ENCODE results near the gene EEF1G. TPM values are rescaled to one million over a fixed set of nuclear protein-coding genes. Genes with fewer than 3 reads are reported as not detected.
A peak's percentile ranks its signal among the peaks of the same experiment; 100 is the strongest.

EEF1G gene
- total RNA-seq, 4 donors from 2014 or later = 1,334 to 1,814 (median 1,607) TPM

DNA sequence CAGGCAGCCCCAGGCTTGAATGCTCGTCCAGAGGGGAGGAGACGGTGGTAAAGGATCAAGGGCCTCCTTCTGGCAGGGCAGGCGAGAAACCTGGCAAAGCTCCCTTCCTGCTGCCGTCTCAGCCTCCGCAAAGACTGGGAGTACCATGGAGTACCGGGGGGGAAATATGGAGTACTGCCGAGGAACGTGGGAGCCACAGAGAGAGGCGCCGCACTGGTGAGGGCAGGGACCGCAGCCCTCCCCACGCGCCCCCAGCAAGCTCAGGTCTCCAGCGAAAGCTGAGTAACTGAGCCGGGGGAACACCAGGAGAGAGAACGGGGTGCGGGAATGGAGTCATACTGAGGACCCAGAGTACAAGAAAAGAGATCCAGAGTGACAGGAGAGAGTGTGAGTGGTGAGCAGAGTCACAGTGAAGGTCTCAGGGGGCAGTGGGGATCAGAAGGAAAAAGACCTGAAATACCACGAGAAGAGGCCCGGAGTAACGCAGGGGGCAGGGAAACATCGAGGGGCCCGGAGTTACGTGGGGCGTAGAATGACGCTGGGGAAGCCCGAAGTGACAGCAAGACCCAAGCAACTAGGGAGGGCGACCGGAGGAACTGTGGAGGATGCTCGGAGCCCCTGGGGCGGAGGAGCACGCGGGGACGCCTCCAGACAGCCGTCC is 38.1 kb upstream of the EEF1G start:
- TF ChIP-seq, protein P1, sequence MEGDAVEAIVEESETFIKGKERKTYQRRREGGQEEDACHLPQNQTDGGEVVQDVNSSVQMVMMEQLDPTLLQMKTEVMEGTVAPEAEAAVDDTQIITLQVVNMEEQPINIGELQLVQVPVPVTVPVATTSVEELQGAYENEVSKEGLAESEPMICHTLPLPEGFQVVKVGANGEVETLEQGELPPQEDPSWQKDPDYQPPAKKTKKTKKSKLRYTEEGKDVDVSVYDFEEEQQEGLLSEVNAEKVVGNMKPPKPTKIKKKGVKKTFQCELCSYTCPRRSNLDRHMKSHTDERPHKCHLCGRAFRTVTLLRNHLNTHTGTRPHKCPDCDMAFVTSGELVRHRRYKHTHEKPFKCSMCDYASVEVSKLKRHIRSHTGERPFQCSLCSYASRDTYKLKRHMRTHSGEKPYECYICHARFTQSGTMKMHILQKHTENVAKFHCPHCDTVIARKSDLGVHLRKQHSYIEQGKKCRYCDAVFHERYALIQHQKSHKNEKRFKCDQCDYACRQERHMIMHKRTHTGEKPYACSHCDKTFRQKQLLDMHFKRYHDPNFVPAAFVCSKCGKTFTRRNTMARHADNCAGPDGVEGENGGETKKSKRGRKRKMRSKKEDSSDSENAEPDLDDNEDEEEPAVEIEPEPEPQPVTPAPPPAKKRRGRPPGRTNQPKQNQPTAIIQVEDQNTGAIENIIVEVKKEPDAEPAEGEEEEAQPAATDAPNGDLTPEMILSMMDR (IDR thresholded peaks at IDR 0.05) = no peak
- TF ChIP-seq POLR2A (IDR thresholded peaks at IDR 0.05) = no peak

DNA sequence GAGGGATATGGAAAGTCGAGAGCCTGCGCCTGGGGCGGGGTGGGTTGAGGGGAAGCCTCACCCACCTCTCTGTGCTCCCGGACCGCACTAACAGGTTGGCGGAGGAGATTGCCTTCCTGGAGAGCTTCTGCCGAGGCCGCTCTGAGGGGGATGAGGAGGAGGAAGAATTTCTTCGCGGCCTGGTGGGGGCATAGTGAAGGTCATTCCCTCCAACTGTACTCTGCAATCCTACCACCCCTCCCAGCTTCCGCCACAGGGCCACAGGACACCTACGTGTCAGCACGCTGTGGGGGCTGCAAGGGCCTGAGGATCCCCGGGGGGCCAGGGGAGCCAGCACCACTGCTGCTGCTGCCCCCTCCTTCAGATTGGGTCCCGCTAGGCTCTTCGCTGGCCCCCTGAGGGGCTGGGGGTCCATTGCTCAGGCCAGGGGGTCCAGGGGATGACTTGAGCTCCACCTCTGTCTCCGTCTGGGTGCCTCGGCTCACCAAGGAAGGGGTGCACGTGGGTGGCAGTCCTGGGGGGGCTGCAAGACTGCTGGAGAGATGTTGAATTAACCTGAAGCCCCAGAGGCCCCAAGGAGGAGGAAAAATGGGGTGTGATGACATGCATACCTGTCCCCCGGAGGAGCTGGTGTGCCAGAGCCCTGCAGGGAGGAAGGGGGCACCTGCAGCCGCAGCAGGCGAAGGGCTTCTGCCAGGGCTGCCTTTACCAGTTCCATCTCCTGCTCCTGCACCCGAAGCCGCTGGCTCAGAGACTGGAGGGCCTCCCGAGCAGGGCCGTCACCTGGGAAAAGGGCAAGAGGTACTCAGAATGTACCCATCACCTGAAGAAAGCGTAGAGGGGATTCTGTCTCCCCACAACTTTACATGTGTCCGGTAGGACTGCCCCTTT is 37.4 kb upstream of the EEF1G start:
- Histone ChIP-seq H3K4me3 (replicated peaks in 1 of 3) (peak overlapping the region in 2 of 3 donors; percentile 13 to 55), H3K27me3 (no peaks in the 10 kb centered on the region), H3K27ac (peak overlapping the region; percentile 87 to 96 (median 95)), H3K4me1 (peaks cover 10 to 21% of the 10 kb centered on the region in 2 donors), H3K36me3 (peaks cover 0 to 4% of the 10 kb centered on the region in 2 donors), H3K9me3 (no peaks in the 10 kb centered on the region)
- no peak for TF ChIP-seq POLR2A (IDR thresholded peaks at IDR 0.05)
- TF ChIP-seq, protein P1 (IDR thresholded peaks at IDR 0.05) = no peak
- 63 to 67% methylated on average over 21 to 25 of the region's 28 CpGs for WGBS, 2 donors
- intact Hi-C loops (cut with DNase I) = no loop called here
- DNase-seq = no peak

More for the DNA sequence above, 38.1 kb upstream of the EEF1G start:
- Histone ChIP-seq H3K4me3 (replicated peaks in 1 of 3) (peak overlapping the region; percentile 13 to 65 (median 55)), H3K9me3 (no peaks in the 10 kb centered on the region), H3K27me3 (no peaks in the 10 kb centered on the region), H3K27ac (peak overlapping the region; percentile 87 to 96 (median 95)), H3K36me3 (peaks cover 1 to 4% of the 10 kb centered on the region in 2 donors), H3K4me1 (peaks cover 10 to 21% of the 10 kb centered on the region in 2 donors)
- intact Hi-C loops (cut with DNase I) = no loop called here
- WGBS, 2 donors = 0 to 1% methylated on average over 27 to 34 of the region's 34 CpGs
- DNase-seq = peak; percentile 67 to 72

GRCh38 chr11:62610403-62610802 is 36.7 kb upstream of the EEF1G start:
- Histone ChIP-seq H3K27ac (no peak overlapping the region), H3K4me3 (replicated peaks in 1 of 3) (no peak overlapping the region), H3K36me3 (peaks cover 0 to 7% of the 10 kb centered on the region in 2 donors)

GRCh38 chr11:62608776-62609175 is 35.1 kb upstream of the EEF1G start:
- H3K4me1 ChIP-seq = peaks cover 10 to 21% of the 10 kb centered on the region in 2 donors
- TF ChIP-seq, protein P1 (IDR thresholded peaks at IDR 0.05) = no peak
- no peak for TF ChIP-seq POLR2A (IDR thresholded peaks at IDR 0.05)
- DNase-seq = no peak
- H3K27me3 ChIP-seq = no peaks in the 10 kb centered on the region
- peaks cover 0 to 9% of the 10 kb centered on the region in 2 donors for H3K36me3 ChIP-seq
- intact Hi-C loops (cut with DNase I) = no loop called here
- no peak overlapping the region for H3K27ac ChIP-seq
- no peaks in the 10 kb centered on the region for H3K9me3 ChIP-seq
- H3K4me3 ChIP-seq (replicated peaks in 1 of 3) = no peak overlapping the region
- 92 to 93% methylated on average over 12 of the region's 12 CpGs for WGBS, 2 donors

More at GRCh38 chr11:62610403-62610802, 36.7 kb upstream of the EEF1G start:
- DNase-seq = no peak
- intact Hi-C loops (cut with DNase I) = no loop called here
- WGBS, 2 donors = 88 to 89% methylated on average over 6 of the region's 6 CpGs
- peaks cover 10 to 21% of the 10 kb centered on the region in 2 donors for H3K4me1 ChIP-seq
- H3K9me3 ChIP-seq = no peaks in the 10 kb centered on the region
- no peaks in the 10 kb centered on the region for H3K27me3 ChIP-seq
- TF ChIP-seq, protein P1 (IDR thresholded peaks at IDR 0.05) = no peak
- TF ChIP-seq POLR2A (IDR thresholded peaks at IDR 0.05) = no peak
